Chondrocyte (in vitro differentiated cells): ENCODE measurements around the gene SNRK. TPM values are rescaled to one million over a fixed set of nuclear protein-coding genes. Genes with fewer than 3 reads are reported as not detected.

ENCODE experiments used
- DNase-seq: peaks from one replicate; pipeline ENCODE4 v3.0.0; 2021; ENCODE audit warnings: mixed read lengths, low spot score
- H3K27ac Mint-ChIP-seq: one replicate; pipeline ENCODE4 v1.8.0; 2021; ENCODE audit warnings: mild to moderate bottlenecking, moderate library complexity, mixed read lengths; ENCODE audit not compliant: unreplicated experiment
- H3K27me3 Mint-ChIP-seq: 2 replicates; pipeline ENCODE4 v1.8.0; 2021; ENCODE audit warnings: low read depth, mixed read lengths
- H3K36me3 Mint-ChIP-seq: 2 replicates; pipeline ENCODE4 v1.8.0; 2021; ENCODE audit warnings: low read depth, mixed read lengths
- H3K4me1 Mint-ChIP-seq: 2 replicates; pipeline ENCODE4 v1.8.0; 2021; ENCODE audit warnings: low read depth, mild to moderate bottlenecking, mixed read lengths
- H3K4me3 Mint-ChIP-seq: one replicate; pipeline ENCODE4 v1.8.0; 2021; ENCODE audit warnings: mild to moderate bottlenecking, moderate library complexity, mixed read lengths; ENCODE audit not compliant: unreplicated experiment
- H3K9me3 Mint-ChIP-seq: 2 replicates; pipeline ENCODE4 v1.8.0; 2021; ENCODE audit warnings: low read depth, mixed read lengths
- total RNA-seq: library from RNA; stranded (reverse); gene quantifications from 3 replicates; pipeline ENCODE4 v1.2.1, GENCODE V29; 2021
- TF ChIP-seq, protein P1 (sequence below): fragments of 200-600 bp; sonication (generic); IDR thresholded peaks from 2 replicates; pipeline ENCODE4 v1.5.0; 2021; ENCODE audit warnings: antibody characterized with exemption, mild to moderate bottlenecking, moderate library complexity

SNRK gene
- total RNA-seq, 1 donor from 2014 or later: 18.1 TPM

DNA sequence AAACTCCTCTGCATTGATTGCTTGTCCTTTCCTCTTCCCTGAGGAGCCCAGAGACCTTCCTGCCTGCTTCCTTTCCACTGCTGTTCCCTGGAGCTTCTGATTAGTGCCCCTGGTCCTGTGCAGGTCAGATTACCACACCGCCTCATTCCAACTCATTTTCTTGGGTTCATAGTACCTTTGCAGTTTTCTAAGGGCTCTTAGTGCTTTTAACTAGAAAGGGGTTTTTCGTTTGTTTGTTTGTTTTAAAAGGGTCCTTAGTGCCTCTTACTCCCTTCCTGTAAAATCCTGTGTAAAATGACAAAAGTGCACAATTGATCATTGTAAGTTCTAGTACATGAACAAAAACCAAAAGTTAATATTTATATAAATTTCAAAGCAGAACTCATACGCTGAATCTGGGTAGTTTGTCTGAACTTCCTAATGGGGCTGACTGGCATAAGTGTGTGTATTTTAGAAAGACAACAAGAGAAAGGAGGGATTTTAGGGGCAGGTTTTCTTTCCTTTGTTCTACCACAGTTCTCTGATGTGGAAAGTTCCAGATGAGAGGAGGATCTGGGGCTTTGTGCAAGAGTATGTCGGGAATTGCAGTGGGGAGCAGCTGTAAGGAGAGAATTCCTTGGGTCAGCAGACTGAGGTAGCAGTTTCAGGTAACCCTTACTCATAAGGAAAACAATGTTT is 30.6 kb downstream of the SNRK start:
- Mint-ChIP-seq H3K4me3 (no peak overlapping the region), H3K27me3 (no peaks in the 10 kb centered on the region), H3K9me3 (no peaks in the 10 kb centered on the region), H3K4me1 (peaks cover 24% of the 10 kb centered on the region), H3K36me3 (peaks cover 2% of the 10 kb centered on the region), H3K27ac (peak overlapping the region; percentile 91)
- TF ChIP-seq, protein P1, sequence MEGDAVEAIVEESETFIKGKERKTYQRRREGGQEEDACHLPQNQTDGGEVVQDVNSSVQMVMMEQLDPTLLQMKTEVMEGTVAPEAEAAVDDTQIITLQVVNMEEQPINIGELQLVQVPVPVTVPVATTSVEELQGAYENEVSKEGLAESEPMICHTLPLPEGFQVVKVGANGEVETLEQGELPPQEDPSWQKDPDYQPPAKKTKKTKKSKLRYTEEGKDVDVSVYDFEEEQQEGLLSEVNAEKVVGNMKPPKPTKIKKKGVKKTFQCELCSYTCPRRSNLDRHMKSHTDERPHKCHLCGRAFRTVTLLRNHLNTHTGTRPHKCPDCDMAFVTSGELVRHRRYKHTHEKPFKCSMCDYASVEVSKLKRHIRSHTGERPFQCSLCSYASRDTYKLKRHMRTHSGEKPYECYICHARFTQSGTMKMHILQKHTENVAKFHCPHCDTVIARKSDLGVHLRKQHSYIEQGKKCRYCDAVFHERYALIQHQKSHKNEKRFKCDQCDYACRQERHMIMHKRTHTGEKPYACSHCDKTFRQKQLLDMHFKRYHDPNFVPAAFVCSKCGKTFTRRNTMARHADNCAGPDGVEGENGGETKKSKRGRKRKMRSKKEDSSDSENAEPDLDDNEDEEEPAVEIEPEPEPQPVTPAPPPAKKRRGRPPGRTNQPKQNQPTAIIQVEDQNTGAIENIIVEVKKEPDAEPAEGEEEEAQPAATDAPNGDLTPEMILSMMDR: no peak
- no peak for DNase-seq

DNA sequence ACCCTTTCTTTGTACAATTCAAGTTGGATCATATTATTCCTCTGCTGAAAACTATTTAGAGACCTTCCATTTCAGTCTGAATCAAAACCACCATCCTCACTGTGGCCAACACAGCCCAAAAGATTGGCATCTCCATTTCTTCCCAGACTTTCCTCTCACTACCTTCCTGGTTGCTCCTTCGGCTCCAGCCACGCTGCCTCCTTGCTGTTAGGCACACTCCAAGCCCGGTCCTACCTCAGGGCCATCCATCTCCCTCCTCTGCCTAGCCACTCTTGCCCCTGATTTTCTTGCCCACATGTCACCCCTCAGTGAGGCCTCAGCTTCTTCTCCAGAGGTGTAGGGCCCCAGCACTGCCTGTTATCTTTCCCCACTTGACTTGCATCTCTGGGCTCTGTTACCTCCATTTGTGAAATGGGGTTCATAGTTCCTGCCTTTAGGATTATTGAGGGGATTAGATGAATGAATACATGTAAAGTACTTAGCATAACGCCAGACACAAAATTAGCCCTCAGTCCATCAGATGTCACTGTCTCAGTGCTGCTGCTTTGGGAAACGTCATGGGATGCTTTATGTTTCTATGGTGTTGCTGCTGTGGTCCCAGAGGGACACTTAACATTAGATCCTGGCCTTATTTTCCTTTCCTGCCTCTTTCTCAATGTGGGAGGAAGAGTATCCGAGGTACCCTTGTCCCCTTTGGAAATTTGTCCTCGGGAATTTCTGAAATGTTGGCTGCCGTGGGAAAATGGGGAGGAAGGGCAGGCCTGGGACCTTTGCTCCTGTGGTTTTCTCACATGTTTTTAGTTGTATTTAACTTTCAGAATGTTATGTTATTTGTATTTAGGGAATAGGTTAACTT is 31.3 kb downstream of the SNRK start:
- peak overlapping the region; percentile 91 for H3K27ac Mint-ChIP-seq
- TF ChIP-seq, protein P1: peak; percentile 48
- DNase-seq: no peak
- peak overlapping the region; percentile 17 for H3K4me3 Mint-ChIP-seq
- peaks cover under 1% of the 10 kb centered on the region for H3K36me3 Mint-ChIP-seq
- H3K27me3 Mint-ChIP-seq: no peaks in the 10 kb centered on the region
- H3K4me1 Mint-ChIP-seq: peaks cover 24% of the 10 kb centered on the region
- H3K9me3 Mint-ChIP-seq: no peaks in the 10 kb centered on the region

DNA sequence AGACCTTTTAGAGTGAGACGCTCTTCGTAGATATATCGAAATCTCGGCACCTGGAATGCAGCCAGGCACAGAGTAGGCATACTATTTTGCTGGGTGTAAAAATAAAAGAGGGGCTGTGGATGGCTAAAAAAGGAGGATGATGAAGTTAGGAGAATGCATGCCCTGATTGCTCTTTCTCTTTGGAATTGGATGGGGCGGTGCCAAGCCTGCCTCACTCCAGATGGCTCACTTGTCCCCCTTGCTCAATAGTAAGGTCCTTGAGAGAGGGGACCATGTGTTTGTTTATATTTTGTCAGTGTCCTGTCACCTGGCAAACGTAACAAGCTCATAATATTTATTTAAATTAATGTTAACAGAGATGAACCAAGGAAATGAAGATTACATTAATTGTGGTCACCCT is 33.0 kb downstream of the SNRK start:
- H3K36me3 Mint-ChIP-seq: no peaks in the 10 kb centered on the region
- peaks cover 24% of the 10 kb centered on the region for H3K4me1 Mint-ChIP-seq
- no peaks in the 10 kb centered on the region for H3K27me3 Mint-ChIP-seq
- DNase-seq: no peak
- H3K4me3 Mint-ChIP-seq: no peak overlapping the region
- TF ChIP-seq, protein P1: no peak
- no peaks in the 10 kb centered on the region for H3K9me3 Mint-ChIP-seq
- no peak overlapping the region for H3K27ac Mint-ChIP-seq

DNA sequence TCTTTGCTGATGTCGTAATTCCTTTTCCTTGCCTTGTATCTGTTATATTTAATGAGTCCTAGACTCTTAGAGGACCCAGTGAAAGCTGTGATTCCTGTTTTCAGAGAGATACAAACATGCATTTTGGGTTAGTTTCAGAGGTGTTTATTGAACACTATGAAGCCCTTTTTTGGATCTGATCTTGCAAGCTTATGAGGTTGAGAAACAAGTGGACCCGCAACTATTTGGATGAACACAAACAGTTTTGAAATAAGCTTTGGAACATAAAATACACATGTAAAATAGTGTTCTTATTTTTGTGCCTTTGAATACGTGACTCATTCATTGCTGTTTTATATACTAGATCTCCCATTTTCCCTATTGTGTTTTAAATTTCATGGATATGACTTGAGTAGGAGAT is 33.5 kb downstream of the SNRK start:
- Mint-ChIP-seq H3K9me3 (no peaks in the 10 kb centered on the region), H3K4me1 (peaks cover 24% of the 10 kb centered on the region), H3K36me3 (no peaks in the 10 kb centered on the region), H3K27me3 (no peaks in the 10 kb centered on the region), H3K4me3 (no peak overlapping the region), H3K27ac (no peak overlapping the region)
- no peak for DNase-seq
- TF ChIP-seq, protein P1: no peak

DNA sequence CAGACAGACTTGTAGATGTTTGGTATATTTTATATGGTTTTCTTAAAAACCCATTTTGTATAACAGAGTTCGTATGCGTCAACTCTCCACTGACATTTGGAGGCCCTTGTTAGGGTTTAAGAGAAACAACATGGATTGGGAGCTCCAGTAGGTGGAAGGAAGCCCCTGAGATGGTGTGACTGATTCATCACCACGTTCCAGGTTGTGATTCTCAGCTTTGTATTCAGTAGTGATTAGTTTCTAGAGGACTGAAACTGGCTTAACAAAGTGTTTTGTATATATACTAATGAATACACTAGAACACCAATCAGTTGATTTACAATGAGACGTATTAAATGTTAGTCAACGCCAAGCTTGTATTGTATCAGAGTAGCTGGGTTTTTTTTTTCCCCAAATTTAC is 33.9 kb downstream of the SNRK start:
- no peak overlapping the region for H3K4me3 Mint-ChIP-seq
- no peak for DNase-seq

More for the DNA sequence above, 33.9 kb downstream of the SNRK start:
- Mint-ChIP-seq H3K36me3 (no peaks in the 10 kb centered on the region), H3K27ac (no peak overlapping the region), H3K9me3 (no peaks in the 10 kb centered on the region), H3K27me3 (no peaks in the 10 kb centered on the region), H3K4me1 (peaks cover 25% of the 10 kb centered on the region)
- TF ChIP-seq, protein P1: no peak
